Endothelial cell of umbilical vein (primary cell): Measurements from ENCODE around the gene CCT3. TPM values are rescaled to one million over a fixed set of nuclear protein-coding genes. Genes with fewer than 3 reads are reported as not detected.

Source experiments
- BruUV-seq: library from RNA; stranded (reverse); fragments of 400-500 nt; replicated peaks from 2 replicates; lab custom pipeline; 2021; lab: Mats Ljungman, UMichigan
- CTCF ChIA-PET: fragments of 300-600, 350-600 bp; sonication (Branson Sonifier 250); formaldehyde crosslinking; loops from one replicate; lab custom pipeline; 2021; ENCODE audit warnings: antibody characterized with exemption, inconsistent platforms; lab: Charles Lee
- POLR2A ChIA-PET: fragments of 300-600, 350-600 bp; sonication (Branson Sonifier 250); formaldehyde crosslinking; loops from one replicate; lab custom pipeline; 2021; ENCODE audit warnings: antibody characterized with exemption, inconsistent platforms; lab: Charles Lee
- DNase-seq: peaks from one replicate; pipeline ENCODE4 v3.0.0-alpha.2; 2011; ENCODE audit warnings: low read depth, low spot score
- FAIRE-seq: peaks from 2 replicates; lab custom pipeline; 2011; peaks lifted over from hg19 to GRCh38; lab: Jason Lieb, UNC
- H2AFZ ChIP-seq: 2 replicates; pipeline ENCODE4 v1.6.0; 2012; ENCODE audit warnings: low read depth, low read length, control low read depth, inconsistent platforms
- H3K27ac ChIP-seq: 2 replicates; pipeline ENCODE4 v1.5.1; 2011; ENCODE audit warnings: low read depth, mild to moderate bottlenecking, control low read depth, low read length, moderate library complexity; ENCODE audit not compliant: insufficient read depth
- H3K27me3 ChIP-seq, 2 experiments: 2 replicates each; pipeline versions ENCODE4 v1.6.0 to v1.6.1; 2011; ENCODE audit warnings: low read length in 2 of 2, mixed read lengths in 1 of 2; ENCODE audit not compliant: control insufficient read depth in 2 of 2, insufficient read depth in 2 of 2
- H3K36me3 ChIP-seq, 2 experiments: 2 replicates in 1 of 2; 3 replicates in 1 of 2; pipeline ENCODE4 v1.5.1; 2011; ENCODE audit warnings: low read length in 2 of 2, mild to moderate bottlenecking in 1 of 2, moderate library complexity in 1 of 2; ENCODE audit not compliant: control insufficient read depth in 2 of 2, insufficient read depth in 2 of 2; ENCODE audit errors: extremely low read depth in 1 of 2
- H3K4me1 ChIP-seq: 3 replicates; pipeline ENCODE4 v1.5.1; 2011; ENCODE audit warnings: mild to moderate bottlenecking, low read length; ENCODE audit not compliant: control insufficient read depth, insufficient read depth; ENCODE audit errors: extremely low read depth
- H3K4me2 ChIP-seq: 2 replicates; pipeline ENCODE4 v1.6.1; 2011; ENCODE audit warnings: low read length, control low read depth, mixed read lengths; ENCODE audit not compliant: insufficient read depth
- H3K4me3 ChIP-seq, 3 experiments: fragments of 200-600 bp in 1 of 3; sonication (generic), shearing (Covaris generic) in 1 of 3; replicated peaks in 1 of 3; 2 replicates each; pipeline ENCODE4 v1.5.1; 2011 to 2016; ENCODE audit warnings: control low read depth in 3 of 3, low read length in 3 of 3, mild to moderate bottlenecking in 2 of 3, inconsistent platforms in 1 of 3, low read depth in 1 of 3, moderate library complexity in 1 of 3; ENCODE audit not compliant: insufficient read depth in 1 of 3
- H3K79me2 ChIP-seq: 2 replicates; pipeline ENCODE4 v1.6.0; 2012; ENCODE audit warnings: low read length, inconsistent platforms; ENCODE audit not compliant: control insufficient read depth, insufficient read depth
- H3K9ac ChIP-seq: replicated peaks from 2 replicates; pipeline ENCODE3; 2011; ENCODE audit warnings: low read length, control low read depth; ENCODE audit not compliant: insufficient read depth; ENCODE audit errors: extremely low read depth
- H3K9me1 ChIP-seq: replicated peaks from 3 replicates; pipeline ENCODE4 v1.6.0; 2011; ENCODE audit warnings: mild to moderate bottlenecking, low read length; ENCODE audit not compliant: control insufficient read depth, insufficient read depth; ENCODE audit errors: extremely low read depth
- H3K9me3 ChIP-seq: replicated peaks from 2 replicates; pipeline ENCODE4 v1.5.1; 2012; ENCODE audit warnings: low read length, inconsistent platforms; ENCODE audit not compliant: control insufficient read depth, insufficient read depth
- H4K20me1 ChIP-seq: replicated peaks from 2 replicates; pipeline ENCODE3; 2011; ENCODE audit warnings: mild to moderate bottlenecking, low read length; ENCODE audit not compliant: control insufficient read depth, insufficient read depth; ENCODE audit errors: extremely low read depth
- CTCF ChIP-seq, 2 donors: IDR thresholded peaks; 1 replicate in 1 of 2; 2 replicates in 1 of 2; pipeline ENCODE4 v1.5.1; 2011; ENCODE audit warnings: low read length in 2 of 2, mild to moderate bottlenecking in 2 of 2, moderate library complexity in 2 of 2, control low read depth in 1 of 2, inconsistent platforms in 1 of 2, low read depth in 1 of 2; ENCODE audit not compliant: insufficient read depth in 1 of 2; ENCODE audit errors: extremely low read depth in 1 of 2
- EZH2 ChIP-seq: IDR thresholded peaks from 2 replicates; pipeline ENCODE4 v1.6.1; 2012; ENCODE audit warnings: borderline replicate concordance, low read depth, mild to moderate bottlenecking, moderate library complexity, low read length, inconsistent platforms; ENCODE audit not compliant: severe bottlenecking
- GATA2 ChIP-seq: IDR thresholded peaks from 2 replicates; pipeline ENCODE4 v1.7.0; 2011; ENCODE audit warnings: low read depth, mild to moderate bottlenecking, moderate library complexity, mixed read lengths, low read length; ENCODE audit not compliant: insufficient read length, insufficient read depth
- dilution Hi-C: fragments of 300-500 bp; cut with MboI; formaldehyde crosslinking; loops from one replicate; pipeline ENCODE4 v1.15.0; 2019; ENCODE audit warnings: low sequenced_read_pairs; ENCODE audit not compliant: extremely low pct_ligation_motif_present
- intact Hi-C: fragments of 100-400 bp; cut with micrococcal nuclease; formaldehyde crosslinking; loops from one replicate; pipeline ENCODE4 v1.10.0; 2022
- polyA plus RNA-seq, 4 experiments: library from polyadenylated mRNA; depleted of rRNA in 3 of 4; stranded (reverse) in 3 of 4; unstranded in 1 of 4; fragments of >200 nt; gene quantifications; 2 replicates each; pipeline versions ENCODE4 v1.2.1 to v1.2.3, GENCODE V29; 2011 to 2012; ENCODE audit warnings: missing spikeins in 1 of 4
- total RNA-seq: library from RNA; stranded (reverse); gene quantifications from 2 replicates; pipeline ENCODE4 v1.2.3, GENCODE V29; 2021
- TF ChIP-seq, protein P1 (sequence below): IDR thresholded peaks from 2 replicates; pipeline ENCODE4 v1.6.1; 2011; ENCODE audit not compliant: insufficient read depth, insufficient read length

Gene CCT3
- total and polyA plus RNA-seq, 2 donors (not counting 3 experiments of a cell fraction or from before 2014, with no cell fraction given): 276 to 367 TPM

- no peaks in the 10 kb centered on the region for H3K9me3 ChIP-seq
- DNase-seq (peak; percentile 49), FAIRE-seq (peak; percentile 74)
- H2AFZ ChIP-seq: no peak overlapping the region
- TF ChIP-seq, protein P1, sequence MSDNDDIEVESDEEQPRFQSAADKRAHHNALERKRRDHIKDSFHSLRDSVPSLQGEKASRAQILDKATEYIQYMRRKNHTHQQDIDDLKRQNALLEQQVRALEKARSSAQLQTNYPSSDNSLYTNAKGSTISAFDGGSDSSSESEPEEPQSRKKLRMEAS: no peak
- TF ChIP-seq GATA2 (no peak), CTCF (IDR thresholded peaks at IDR 0.05; ENCODE audit: extremely low read depth in 1 of 2, insufficient read depth in 1 of 2, low read depth in 1 of 2, low read length in 2 of 2) (peak; percentile 76 to 81), EZH2 (no peak)
- H3K9me1 ChIP-seq: no peaks in the 10 kb centered on the region
- dilution Hi-C loops: no loop called here
- no peaks in the 10 kb centered on the region for H4K20me1 ChIP-seq
- ChIA-PET CTCF (interaction anchor here (0.6 to 7.4 kb wide), 66 partner anchors 9 to 542 kb away, joined by 3 to 648 read pairs (median 5); partner anchors contain the start of genes CCT3, GPATCH4, MEF2D and NAXE), POLR2A (interaction anchor here (0.7 kb wide), 2 partner anchors 53 to 60 kb away, joined by 3 to 4 read pairs; no protein-coding TSS in a partner anchor)
- H3K27me3 ChIP-seq: peaks cover 24 to 31% of the 10 kb centered on the region in 2 experiments
- H3K27ac ChIP-seq: no peak overlapping the region
- H3K4me1 ChIP-seq: peaks cover 3% of the 10 kb centered on the region
- no peaks in the 10 kb centered on the region for H3K36me3 ChIP-seq
- H3K4me2 ChIP-seq: no peak overlapping the region
- H3K9ac ChIP-seq: no peak overlapping the region
- no peaks in the 10 kb centered on the region for H3K79me2 ChIP-seq
- intact Hi-C loops: loop anchor here (1.0 kb wide), 1 partner anchor 60 kb away; no protein-coding TSS in a partner anchor
- no peak overlapping the region for H3K4me3 ChIP-seq
- no TSS peak for BruUV-seq
Observed at GRCh38 chr1:156385534-156386031, 47.5 kb upstream of the CCT3 start.
